Stimulated activated CD4-positive, alpha-beta T cell treated with anti-CD3 and anti-CD28 coated beads, Interleukin-15, amount 100 ng/mL, for 48 hours (primary cell): ENCODE results near the gene NRXN3.

ENCODE experiments used
- DNase-seq, 2 donors: peaks; one replicate each; pipeline ENCODE4 v3.0.0-alpha.2; 2020; ENCODE audit warnings: low read depth in 2 of 2

The NRXN3 gene

DNA sequence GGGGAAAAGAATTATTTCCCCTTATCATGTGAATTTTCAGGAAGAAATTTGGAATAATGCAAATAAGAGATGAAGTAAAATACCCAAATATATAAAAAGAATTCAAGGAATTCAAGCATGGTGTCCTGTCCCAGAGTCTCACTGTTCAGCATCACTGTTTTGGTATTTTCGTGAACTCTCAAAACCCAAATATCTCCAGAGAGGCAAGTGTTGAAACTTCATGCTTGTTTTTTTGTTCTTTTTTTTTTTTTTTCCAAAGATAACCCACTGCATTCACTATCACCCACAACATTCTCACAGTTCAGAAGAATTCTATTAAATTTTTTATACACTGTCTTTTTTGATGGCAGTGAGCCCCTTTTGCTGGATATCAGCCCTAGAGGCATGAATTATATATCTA lies 1686.2 kb downstream of the NRXN3 start:
- DNase-seq = no peak

GRCh38 chr14:79861111-79861510 lies 1690.9 kb downstream of the NRXN3 start:
- DNase-seq = no peak

GRCh38 chr14:79862045-79862444 lies 1691.9 kb downstream of the NRXN3 start:
- DNase-seq = no peak

DNA sequence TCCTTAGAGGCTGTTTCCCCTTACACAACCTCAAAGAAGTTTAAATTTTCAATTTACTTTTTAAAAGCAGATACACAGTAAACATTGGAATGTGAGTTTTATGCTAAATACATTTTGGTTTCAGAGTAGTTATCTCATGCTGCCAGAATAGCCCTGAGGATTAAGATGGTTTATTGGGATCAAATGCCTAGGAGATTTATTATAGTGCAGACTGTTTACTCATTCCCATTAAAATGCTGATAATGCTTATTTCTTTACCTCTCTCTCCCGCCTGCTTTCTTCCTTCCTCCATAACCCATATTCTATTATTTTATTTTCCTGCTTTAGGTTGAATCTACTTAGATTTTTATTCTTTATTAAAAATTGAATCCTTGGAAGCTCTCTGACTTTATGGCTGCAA lies 1701.0 kb downstream of the NRXN3 start:
- DNase-seq = no peak

DNA sequence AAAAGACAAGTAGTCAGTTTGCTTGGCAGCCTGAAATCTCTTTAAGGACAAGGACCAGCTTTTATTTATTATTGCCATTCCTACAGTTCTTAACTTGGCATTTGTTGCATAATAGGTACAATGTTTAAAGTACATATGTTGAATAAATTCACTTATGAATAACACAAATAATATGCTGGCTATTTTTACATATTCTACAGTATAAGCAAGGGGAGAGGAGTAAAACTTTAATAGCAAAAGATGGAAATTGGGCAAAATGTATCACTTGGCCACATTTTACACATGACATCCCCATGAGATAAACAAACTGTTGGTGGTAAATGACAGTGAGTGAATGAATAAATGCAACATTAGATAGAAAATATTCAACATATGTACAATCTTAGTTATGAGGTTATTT lies 1708.1 kb downstream of the NRXN3 start:
- no peak for DNase-seq

- no peak for DNase-seq
These were observed 1708.6 kb downstream of the NRXN3 start for GRCh38 chr14:79878785-79879184.

- no peak for DNase-seq
These were observed 1711.1 kb downstream of the NRXN3 start for GRCh38 chr14:79881299-79881698.

DNA sequence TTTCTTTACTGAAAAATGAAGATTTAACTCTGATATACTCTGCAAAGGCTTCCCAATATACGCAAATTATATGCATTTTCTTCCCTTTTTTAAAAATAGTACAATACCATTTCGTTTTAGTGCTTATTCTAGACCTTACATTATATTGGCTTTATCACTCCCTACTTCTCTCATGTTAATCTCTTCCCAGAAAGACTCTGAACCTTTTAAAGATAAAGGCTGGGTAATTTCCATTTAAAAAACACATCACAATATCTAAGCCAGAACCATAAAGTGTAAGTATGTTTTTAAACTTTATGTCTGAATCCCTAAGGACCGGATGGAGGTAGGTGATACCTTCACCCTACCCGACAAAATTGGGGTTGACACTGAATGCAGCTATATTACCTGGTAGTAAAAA lies 1720.4 kb downstream of the NRXN3 start:
- DNase-seq = no peak

DNA sequence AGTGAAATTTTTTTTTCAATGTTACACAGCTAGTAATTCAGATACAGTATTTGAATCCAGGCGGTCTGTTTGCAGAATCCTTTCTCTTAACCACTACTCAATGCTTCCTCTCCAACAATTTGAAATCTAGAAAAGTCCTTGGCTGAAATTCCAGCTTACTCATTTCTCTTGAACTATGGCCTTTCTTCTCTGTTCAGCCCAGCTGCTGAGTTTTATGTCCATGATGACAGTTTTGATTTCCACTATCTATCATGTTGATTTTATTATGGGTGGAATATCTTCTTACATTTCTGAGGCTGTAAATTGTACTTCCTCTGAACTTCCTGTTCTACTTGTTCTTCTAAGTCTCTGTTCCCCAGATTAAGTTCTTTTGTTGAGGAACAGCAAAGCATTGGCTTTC lies 1725.8 kb downstream of the NRXN3 start:
- no peak for DNase-seq

GRCh38 chr14:79899610-79900009 lies 1729.4 kb downstream of the NRXN3 start:
- no peak for DNase-seq

GRCh38 chr14:79904497-79904896 lies 1734.3 kb downstream of the NRXN3 start:
- DNase-seq = no peak

DNA sequence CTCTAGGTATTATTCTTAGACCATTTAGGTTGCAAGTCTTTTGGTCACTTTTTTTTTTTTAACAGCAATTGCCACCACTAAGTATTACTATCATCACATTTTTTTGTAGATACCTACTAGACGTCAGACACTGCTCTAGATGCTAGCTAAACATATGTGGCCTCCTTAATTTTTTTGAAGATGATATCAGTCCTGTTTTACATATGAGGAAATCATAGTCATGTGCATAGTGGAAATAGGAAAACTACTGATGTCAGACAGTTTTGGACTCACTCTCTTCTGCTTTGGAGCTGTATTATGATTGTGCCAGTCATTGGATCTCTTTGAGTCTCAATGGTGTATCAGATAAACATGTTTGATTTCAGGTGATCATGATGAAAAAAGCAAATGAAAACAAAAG lies 1736.8 kb downstream of the NRXN3 start:
- no peak for DNase-seq

DNA sequence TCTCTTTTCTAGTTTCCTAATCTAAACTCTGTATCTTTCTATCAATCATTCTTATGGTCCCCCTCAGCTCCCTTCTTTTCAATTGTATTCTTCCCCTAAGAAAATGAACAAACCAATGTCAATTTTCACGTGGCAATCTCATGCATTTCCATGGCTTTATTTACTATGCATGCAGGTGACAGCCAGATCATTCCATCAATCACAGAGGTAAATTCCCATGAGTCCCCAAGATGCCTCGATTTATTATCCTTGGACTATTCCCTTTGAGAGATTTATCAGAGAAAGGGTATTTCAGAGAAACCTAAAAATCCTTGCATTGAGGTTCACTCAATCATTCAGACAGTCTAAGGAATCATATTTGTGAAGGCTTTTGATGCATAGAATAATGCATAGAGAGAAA lies 1739.9 kb downstream of the NRXN3 start:
- DNase-seq = no peak

DNA sequence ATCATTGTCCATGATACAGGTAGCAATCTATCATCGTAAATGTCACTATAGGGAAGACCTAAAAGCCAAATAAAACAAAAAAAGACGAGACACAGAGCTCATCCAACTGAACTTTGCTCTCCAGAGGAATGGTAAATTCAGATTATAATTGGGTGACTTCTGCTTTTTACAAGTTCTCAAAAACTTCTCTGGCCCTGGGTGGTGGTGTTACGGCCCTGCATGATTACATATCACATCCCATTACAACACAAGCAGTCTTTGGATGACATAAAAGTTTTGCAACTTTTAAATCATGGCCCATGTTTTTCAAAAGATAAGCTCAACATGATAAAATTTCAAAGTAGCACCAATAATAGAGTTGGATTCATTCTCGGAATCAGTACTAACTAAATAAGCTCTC lies 1741.6 kb downstream of the NRXN3 start:
- no peak for DNase-seq

GRCh38 chr14:79914595-79914994 lies 1744.4 kb downstream of the NRXN3 start:
- no peak for DNase-seq

GRCh38 chr14:79915406-79915805 lies 1745.2 kb downstream of the NRXN3 start:
- DNase-seq = no peak

DNA sequence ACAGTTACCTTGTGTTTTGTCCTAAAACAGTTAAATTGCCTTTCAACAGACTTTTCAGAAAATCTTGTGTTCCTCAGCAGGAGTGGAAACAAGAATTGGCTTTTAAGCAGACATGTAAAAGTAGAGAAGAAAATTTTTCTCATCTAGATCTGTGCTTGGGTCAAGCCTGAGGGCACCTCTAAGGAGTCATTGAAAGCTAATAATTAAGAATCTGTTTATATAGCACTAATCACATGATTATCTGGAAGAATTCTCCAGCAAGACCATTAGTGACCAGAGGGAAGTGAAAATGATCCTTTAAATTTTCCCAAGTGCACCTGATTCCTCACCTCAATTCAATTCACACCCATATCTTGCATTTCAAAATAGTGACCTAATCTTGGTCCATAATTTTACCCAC lies 1746.1 kb downstream of the NRXN3 start:
- no peak for DNase-seq

DNA sequence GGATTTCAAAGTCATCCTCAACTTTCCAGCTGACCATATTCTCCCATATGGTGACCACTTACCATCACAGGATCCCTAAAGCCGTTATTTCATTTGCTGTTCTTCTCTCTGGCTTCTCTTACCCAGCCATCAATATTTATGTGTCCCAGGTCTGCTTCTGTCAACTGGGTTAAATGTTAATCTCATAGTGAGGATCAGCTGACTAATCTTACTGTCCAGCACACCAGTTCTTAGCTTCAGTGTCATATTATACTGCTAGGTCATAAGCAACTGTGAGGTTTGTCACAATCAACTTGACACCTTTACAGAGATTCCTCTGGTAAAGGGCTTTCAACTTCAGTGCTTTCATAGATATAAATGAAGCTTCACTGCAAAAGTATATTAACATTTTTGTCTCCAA lies 1746.7 kb downstream of the NRXN3 start:
- DNase-seq = no peak
